B cell (primary cell): ENCODE data around the gene SLC2A4. TPM values are rescaled to one million over a fixed set of nuclear protein-coding genes. Genes with fewer than 3 reads are reported as not detected.

ENCODE experiments used
- ATAC-seq: fragments of 200-7000 bp; cut with Tn5 transposase; one replicate; pipeline ENCODE4 v1.10.0; 2021; ENCODE audit warnings: low read depth, mild to moderate bottlenecking, moderate number of reproducible peaks, moderate library complexity
- CTCF ChIA-PET: fragments of 350-600 bp; sonication (Branson Sonifier 250); formaldehyde crosslinking; loops from one replicate; lab custom pipeline; 2021; ENCODE audit warnings: antibody characterized with exemption, inconsistent platforms; lab: Charles Lee
- POLR2A ChIA-PET: fragments of 350-600 bp; sonication (Branson Sonifier 250); formaldehyde crosslinking; loops from one replicate; lab custom pipeline; 2021; ENCODE audit warnings: antibody characterized with exemption; lab: Charles Lee
- DNase-seq: peaks from one replicate; pipeline ENCODE4 v3.0.0; 2013
- H2AFZ ChIP-seq: 2 replicates; pipeline ENCODE4 v1.6.1; 2012; ENCODE audit warnings: mild to moderate bottlenecking, low read depth, low read length; ENCODE audit not compliant: insufficient read depth, poor library complexity, severe bottlenecking
- H3K27ac ChIP-seq, 2 donors: 1 replicate in 1 of 2; 2 replicates in 1 of 2; pipeline ENCODE4 v1.5.1; 2012 to 2013; ENCODE audit warnings: low read length in 2 of 2, mild to moderate bottlenecking in 2 of 2, moderate library complexity in 1 of 2
- H3K27me3 ChIP-seq, 4 experiments: fragments of 200-600 bp in 1 of 4; sonication (generic) in 1 of 4; replicated peaks in 1 of 4; 1 replicate in 2 of 4; 2 replicates in 2 of 4; pipeline versions ENCODE4 v1.6.1 to v1.7.0; 2013 to 2016; ENCODE audit warnings: low read length in 3 of 4, mild to moderate bottlenecking in 2 of 4, mixed read lengths in 1 of 4, moderate library complexity in 1 of 4; ENCODE audit not compliant: insufficient read depth in 4 of 4, control insufficient read depth in 3 of 4; ENCODE audit errors: control extremely low read depth in 1 of 4
- H3K36me3 ChIP-seq, 2 experiments: replicated peaks in 1 of 2; 1 replicate in 1 of 2; 2 replicates in 1 of 2; pipeline versions ENCODE4 v1.6.1 to v1.7.1; 2013; ENCODE audit warnings: low read length in 1 of 2; ENCODE audit not compliant: insufficient read depth in 2 of 2, control insufficient read depth in 1 of 2; ENCODE audit errors: control extremely low read depth in 1 of 2, extremely low read depth in 1 of 2
- H3K4me1 ChIP-seq, 2 donors: fragments of 200-600 bp in 1 of 2; sonication (generic) in 1 of 2; 1 replicate in 1 of 2; 2 replicates in 1 of 2; pipeline versions ENCODE4 v1.5.1 to v1.6.1; 2013 to 2017; ENCODE audit warnings: low read length in 2 of 2; ENCODE audit not compliant: control insufficient read depth in 2 of 2, insufficient read depth in 2 of 2
- H3K4me2 ChIP-seq: replicated peaks from 2 replicates; pipeline ENCODE3; 2012; ENCODE audit warnings: mild to moderate bottlenecking, low read depth, low read length; ENCODE audit not compliant: poor library complexity, severe bottlenecking
- H3K4me3 ChIP-seq, 5 experiments: fragments of 200-600 bp in 1 of 5; sonication (generic) in 1 of 5; 1 replicate in 3 of 5; 2 replicates in 2 of 5; pipeline versions ENCODE4 v1.5.1 to v1.7.0; 2011 to 2016; ENCODE audit warnings: low read length in 4 of 5, mild to moderate bottlenecking in 4 of 5, low read depth in 2 of 5, control low read depth in 1 of 5, moderate library complexity in 1 of 5; ENCODE audit not compliant: insufficient read depth in 1 of 5; ENCODE audit errors: control extremely low read depth in 1 of 5, extremely low read depth in 1 of 5
- H3K79me2 ChIP-seq: fragments of 200-600 bp; sonication (generic); one replicate; pipeline ENCODE4 v1.6.0; 2016; ENCODE audit warnings: low read length; ENCODE audit not compliant: control insufficient read depth, insufficient read depth
- H3K9ac ChIP-seq: fragments of 200-600 bp; sonication (generic); 2 replicates; pipeline ENCODE4 v1.6.1; 2017; ENCODE audit warnings: mild to moderate bottlenecking, low read length, moderate library complexity
- H3K9me3 ChIP-seq, 3 donors: one replicate each; pipeline versions ENCODE4 v1.6.1 to v1.7.1; 2013; ENCODE audit warnings: low read length in 2 of 3; ENCODE audit not compliant: control insufficient read depth in 2 of 3, insufficient read depth in 1 of 3; ENCODE audit errors: control extremely low read depth in 1 of 3
- H4K20me1 ChIP-seq: 2 replicates; pipeline ENCODE4 v1.6.0; 2012; ENCODE audit warnings: mild to moderate bottlenecking, low read length; ENCODE audit not compliant: insufficient read depth, control insufficient read depth, poor library complexity, severe bottlenecking
- H3K27ac Mint-ChIP-seq: one replicate; pipeline ENCODE4 v1.8.0; 2021; ENCODE audit warnings: mixed read lengths
- H3K27me3 Mint-ChIP-seq: one replicate; pipeline ENCODE4 v1.8.0; 2021; ENCODE audit warnings: mixed read lengths
- H3K4me1 Mint-ChIP-seq: one replicate; pipeline ENCODE4 v1.8.0; 2021; ENCODE audit warnings: mixed read lengths
- H3K4me3 Mint-ChIP-seq: one replicate; pipeline ENCODE4 v1.8.0; 2021; ENCODE audit warnings: mixed read lengths
- H3K9me3 Mint-ChIP-seq: one replicate; pipeline ENCODE4 v1.8.0; 2022; ENCODE audit warnings: mixed read lengths; ENCODE audit not compliant: insufficient read depth
- CTCF ChIP-seq: fragments of 200-600 bp; IDR thresholded peaks from one replicate; pipeline ENCODE4 v1.8.0; 2022; ENCODE audit warnings: antibody characterized with exemption, mild to moderate bottlenecking
- EZH2 ChIP-seq: IDR thresholded peaks from 2 replicates; pipeline ENCODE4 v1.6.1; 2012; ENCODE audit warnings: borderline replicate concordance, low read depth, mild to moderate bottlenecking, moderate library complexity, low read length; ENCODE audit not compliant: insufficient read depth, poor library complexity, severe bottlenecking
- WGBS: methylation state at CpG from one replicate; pipeline ENCODE4 v1.1.5; 2013; ENCODE audit warnings: missing lambda C conversion rate; ENCODE audit not compliant: insufficient coverage; 5-methylcytosine and 5-hydroxymethylcytosine counted together
- intact Hi-C: fragments of 100-400 bp; cut with micrococcal nuclease; formaldehyde crosslinking; loops from one replicate; pipeline ENCODE4 v1.10.0; 2022
- polyA plus RNA-seq: library from polyadenylated mRNA; depleted of rRNA; stranded (reverse); fragments of >200 nt; gene quantifications from 2 replicates; pipeline ENCODE4 v1.2.3, GENCODE V29; 2012
- total RNA-seq, 2 donors: library from RNA; stranded (reverse); fragments of 120-200 nt in 1 of 2; gene quantifications; 1 replicate in 1 of 2; 2 replicates in 1 of 2; pipeline versions ENCODE4 v1.2.3 to v1.2.4, GENCODE V29; 2013 to 2022

SLC2A4 gene
- total and polyA plus RNA-seq, 2 donors (not counting 1 experiment from before 2014, with no cell fraction given), result not detected

GRCh38 chr17:7313088-7313889, 31.8 kb downstream of the SLC2A4 start:
- Histone ChIP-seq H3K4me1 (peaks cover 34 to 60% of the 10 kb centered on the region in 2 donors), H3K9ac (no peak overlapping the region), H3K27ac (peak overlapping the region in 1 of 2 donors; percentile 91), H4K20me1 (peaks cover 63% of the 10 kb centered on the region), H3K4me3 (no peak overlapping the region), H3K79me2 (peaks cover 64% of the 10 kb centered on the region), H2AFZ (no peak overlapping the region), H3K27me3 (no peaks in the 10 kb centered on the region), H3K36me3 (peaks cover 5 to 67% of the 10 kb centered on the region in 2 experiments), H3K4me2 (peak overlapping the region; percentile 91), H3K9me3 (no peaks in the 10 kb centered on the region)
- DNase-seq (no peak), ATAC-seq (no peak)
- Mint-ChIP-seq H3K4me1 (peaks cover 69% of the 10 kb centered on the region), H3K9me3 (no peaks in the 10 kb centered on the region), H3K4me3 (peak overlapping the region; percentile 87), H3K27me3 (no peaks in the 10 kb centered on the region), H3K27ac (peak overlapping the region; percentile 93)
- POLR2A ChIA-PET, result interaction anchor here (0.6 to 1.5 kb wide), 4 partner anchors 16 to 171 kb away, joined by 3 to 7 read pairs (median 4); partner anchors contain the start of genes NEURL4 and POLR2A
- WGBS, result 96% methylated on average over 4 of the region's 7 CpGs
- CTCF ChIA-PET, result interaction anchor here (1.2 to 2.2 kb wide), 7 partner anchors 8 to 268 kb away, joined by 3 to 19 read pairs (median 6); partner anchors contain the start of gene NEURL4
- intact Hi-C loops, result no loop called here
- no peak for TF ChIP-seq EZH2
- TF ChIP-seq CTCF, result peak; percentile 17
